Measurements from ENCODE around the gene KDM3B.

KDM3B gene

DNA sequence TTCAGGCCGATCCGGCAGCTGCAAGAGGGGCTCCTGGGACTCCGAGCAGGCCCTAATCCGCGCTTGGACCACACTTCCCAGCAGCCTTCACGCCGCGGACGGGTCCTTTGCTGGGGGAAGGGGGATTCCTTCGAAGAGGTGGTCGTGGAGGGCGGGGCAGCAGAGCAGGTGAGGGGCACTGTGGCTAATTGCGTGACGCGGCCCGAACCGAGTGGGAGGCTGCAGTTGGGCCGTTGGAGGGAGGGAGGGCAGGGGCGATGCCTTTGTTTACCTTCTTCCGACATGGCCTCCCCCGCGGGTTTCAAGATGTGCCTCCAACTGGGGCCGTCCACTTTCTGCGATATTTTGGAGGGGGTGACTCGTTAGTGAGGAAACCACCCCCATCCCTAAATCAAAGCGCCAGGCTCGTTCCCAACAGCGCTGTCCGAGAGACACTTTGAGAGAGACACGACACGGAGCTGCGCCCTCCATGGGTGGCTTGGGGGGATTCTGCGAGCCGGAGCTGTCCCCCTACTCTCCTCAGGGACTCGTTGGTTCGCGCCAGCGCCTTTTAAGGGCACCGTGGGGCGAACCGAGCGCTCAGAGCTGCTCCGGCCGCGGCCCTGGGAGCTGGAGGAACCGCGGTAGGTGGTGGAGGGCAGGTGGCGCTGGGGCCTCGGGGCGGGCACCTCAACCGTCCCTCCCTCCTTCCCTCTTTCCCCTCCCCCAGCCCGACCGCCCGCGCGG lies 14.6 kb upstream of the KDM3B start, which contains the start of gene FAM53C:
FAM53C (plus strand) TSS at position 582 of the 726 bp plus-strand sequence. CDS start 3,070 bp downstream, outside the sequence.
- Histone ChIP-seq H3K27me3 (ENCODE audit: insufficient read depth, low read length) (no peaks in the 10 kb centered on the region), H3K4me3 (ENCODE audit: low read length) (peak within 1 kb of the TSS; percentile 59), H3K9me3 (ENCODE audit: insufficient read depth, low read depth, low read length) (no peaks in the 10 kb centered on the region), H3K4me1 (ENCODE audit: insufficient read depth, low read length) (peaks cover 11% of the 10 kb centered on the region), H3K27ac (ENCODE audit: low read depth, low read length) (peak within 1 kb of the TSS; percentile 97), H3K36me3 (ENCODE audit: insufficient read depth, low read length) (peaks cover 26% of the 10 kb centered on the region), H3K9ac (ENCODE audit: low read depth, low read length) (peak within 1 kb of the TSS; percentile 93)
- WGBS, result under 1% methylated on average over 43 of the region's 56 CpGs

DNA sequence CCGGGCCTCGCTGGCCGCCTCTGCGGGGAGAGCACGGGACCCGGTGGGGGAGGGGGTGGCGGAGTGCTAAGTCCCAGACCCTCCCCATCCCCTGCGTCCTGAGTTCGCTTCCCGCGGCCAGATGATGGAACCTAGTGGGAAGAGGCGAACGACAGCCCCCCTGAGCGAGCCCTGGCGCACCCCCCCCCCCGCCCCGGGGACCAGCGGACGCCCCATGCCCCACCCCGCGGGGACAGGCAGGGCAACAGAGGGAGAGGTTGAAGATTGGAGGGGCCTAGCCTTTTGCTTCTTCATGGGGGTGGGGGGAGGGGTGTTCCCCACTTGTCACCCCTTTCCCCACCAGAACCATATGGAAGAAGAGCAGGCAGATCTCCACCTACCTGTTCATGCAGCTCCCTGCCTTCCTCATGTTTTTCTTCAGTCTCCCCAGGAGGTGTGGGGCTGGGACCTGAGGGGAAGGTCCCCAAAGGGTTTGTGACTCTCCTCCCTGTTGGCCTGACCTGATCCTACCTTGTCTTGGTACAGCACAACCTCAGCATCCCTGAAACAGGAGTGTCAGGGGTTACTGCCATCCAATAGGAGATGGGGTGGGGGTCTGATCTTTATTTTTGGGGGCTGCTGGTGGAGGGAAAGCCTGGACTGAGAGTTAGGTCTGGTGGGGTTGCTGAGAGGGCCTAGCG lies 13.9 kb upstream of the KDM3B start:
- peak overlapping the region; percentile 97 for H3K27ac ChIP-seq (ENCODE audit: low read depth, low read length)
- H3K27me3 ChIP-seq (ENCODE audit: insufficient read depth, low read length), result no peaks in the 10 kb centered on the region
- peak overlapping the region; percentile 59 for H3K4me3 ChIP-seq (ENCODE audit: low read length)
- peak overlapping the region; percentile 93 for H3K9ac ChIP-seq (ENCODE audit: low read depth, low read length)
- no peaks in the 10 kb centered on the region for H3K9me3 ChIP-seq (ENCODE audit: insufficient read depth, low read depth, low read length)
- H3K36me3 ChIP-seq (ENCODE audit: insufficient read depth, low read length), result peaks cover 32% of the 10 kb centered on the region
- 2% methylated on average over 13 of the region's 22 CpGs for WGBS
- peaks cover 11% of the 10 kb centered on the region for H3K4me1 ChIP-seq (ENCODE audit: insufficient read depth, low read length)

- peaks cover 37% of the 10 kb centered on the region for H3K36me3 ChIP-seq (ENCODE audit: insufficient read depth, low read length)
- 4% methylated on average over 6 of the region's 7 CpGs for WGBS
- peak overlapping the region; percentile 93 for H3K9ac ChIP-seq (ENCODE audit: low read depth, low read length)
Measured at GRCh38 chr5:138339091-138339456, 13.4 kb upstream of the KDM3B start.

GRCh38 chr5:138339464-138339863 lies 13.0 kb upstream of the KDM3B start:
- peak overlapping the region; percentile 93 for H3K9ac ChIP-seq (ENCODE audit: low read depth, low read length)
- H3K27me3 ChIP-seq (ENCODE audit: insufficient read depth, low read length), result no peaks in the 10 kb centered on the region
- no peaks in the 10 kb centered on the region for H3K9me3 ChIP-seq (ENCODE audit: insufficient read depth, low read depth, low read length)
- H3K27ac ChIP-seq (ENCODE audit: low read depth, low read length), result peak overlapping the region; percentile 97
- peaks cover 11% of the 10 kb centered on the region for H3K4me1 ChIP-seq (ENCODE audit: insufficient read depth, low read length)
- 75% methylated on average over 2 of the region's 2 CpGs for WGBS
- H3K36me3 ChIP-seq (ENCODE audit: insufficient read depth, low read length), result peaks cover 41% of the 10 kb centered on the region
- H3K4me3 ChIP-seq (ENCODE audit: low read length), result peak overlapping the region; percentile 59

More at GRCh38 chr5:138339091-138339456, 13.4 kb upstream of the KDM3B start:
- H3K27me3 ChIP-seq (ENCODE audit: insufficient read depth, low read length), result no peaks in the 10 kb centered on the region
- H3K4me1 ChIP-seq (ENCODE audit: insufficient read depth, low read length), result peaks cover 11% of the 10 kb centered on the region
- H3K9me3 ChIP-seq (ENCODE audit: insufficient read depth, low read depth, low read length), result no peaks in the 10 kb centered on the region
- H3K27ac ChIP-seq (ENCODE audit: low read depth, low read length), result peak overlapping the region; percentile 97
- H3K4me3 ChIP-seq (ENCODE audit: low read length), result peak overlapping the region; percentile 59

- Histone ChIP-seq H3K4me3 (ENCODE audit: low read length) (peak overlapping the region; percentile 59), H3K9me3 (ENCODE audit: insufficient read depth, low read depth, low read length) (no peaks in the 10 kb centered on the region), H3K4me1 (ENCODE audit: insufficient read depth, low read length) (peaks cover 11% of the 10 kb centered on the region), H3K36me3 (ENCODE audit: insufficient read depth, low read length) (peaks cover 46% of the 10 kb centered on the region), H3K27me3 (ENCODE audit: insufficient read depth, low read length) (no peaks in the 10 kb centered on the region), H3K27ac (ENCODE audit: low read depth, low read length) (no peak overlapping the region), H3K9ac (ENCODE audit: low read depth, low read length) (peak overlapping the region; percentile 93; the same call in 1 of the 2 replicates)
- whole genome bisulfite sequencing, result 91% methylated on average over 3 of the region's 3 CpGs
Measured at GRCh38 chr5:138340008-138340407, 12.5 kb upstream of the KDM3B start.

GRCh38 chr5:138344887-138345622 lies 7.4 kb upstream of the KDM3B start:
- no peaks in the 10 kb centered on the region for H3K9me3 ChIP-seq (ENCODE audit: insufficient read depth, low read depth, low read length)
- no peak overlapping the region for H3K9ac ChIP-seq (ENCODE audit: low read depth, low read length)
- H3K4me3 ChIP-seq (ENCODE audit: low read length), result no peak overlapping the region
- 96% methylated on average over 32 of the region's 32 CpGs for WGBS
- H3K36me3 ChIP-seq (ENCODE audit: insufficient read depth, low read length), result peaks cover 90% of the 10 kb centered on the region
- no peak overlapping the region for H3K27ac ChIP-seq (ENCODE audit: low read depth, low read length)
- no peaks in the 10 kb centered on the region for H3K4me1 ChIP-seq (ENCODE audit: insufficient read depth, low read length)
- H3K27me3 ChIP-seq (ENCODE audit: insufficient read depth, low read length), result no peaks in the 10 kb centered on the region

DNA sequence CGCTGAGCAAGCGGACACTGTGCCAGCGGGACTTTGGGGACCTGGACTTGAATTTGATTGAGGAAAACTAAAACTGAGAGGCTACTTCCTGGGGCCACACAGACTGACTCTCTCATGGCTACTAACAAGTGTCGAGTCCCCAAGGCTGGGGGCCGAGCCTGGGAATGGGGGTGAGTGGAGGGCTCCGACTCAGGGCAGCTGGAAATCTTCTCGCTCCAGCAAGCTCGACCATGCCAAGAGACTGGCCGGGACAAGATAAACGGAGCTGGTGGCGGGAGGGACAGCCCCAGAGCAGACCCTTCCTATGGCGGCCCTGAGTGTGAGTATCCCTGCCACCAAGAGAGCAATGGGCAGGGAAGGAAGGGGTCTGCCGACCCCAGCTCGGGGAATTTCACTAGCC lies 5.6 kb upstream of the KDM3B start:
- Histone ChIP-seq H3K27me3 (ENCODE audit: insufficient read depth, low read length) (no peaks in the 10 kb centered on the region), H3K9ac (ENCODE audit: low read depth, low read length) (no peak overlapping the region), H3K4me1 (ENCODE audit: insufficient read depth, low read length) (no peaks in the 10 kb centered on the region), H3K4me3 (ENCODE audit: low read length) (no peak overlapping the region), H3K36me3 (ENCODE audit: insufficient read depth, low read length) (peaks cover 73% of the 10 kb centered on the region), H3K9me3 (ENCODE audit: insufficient read depth, low read depth, low read length) (peaks cover 1% of the 10 kb centered on the region; the same call in 1 of the 2 replicates), H3K27ac (ENCODE audit: low read depth, low read length) (no peak overlapping the region)
- 96% methylated on average over 14 of the region's 14 CpGs for WGBS

DNA sequence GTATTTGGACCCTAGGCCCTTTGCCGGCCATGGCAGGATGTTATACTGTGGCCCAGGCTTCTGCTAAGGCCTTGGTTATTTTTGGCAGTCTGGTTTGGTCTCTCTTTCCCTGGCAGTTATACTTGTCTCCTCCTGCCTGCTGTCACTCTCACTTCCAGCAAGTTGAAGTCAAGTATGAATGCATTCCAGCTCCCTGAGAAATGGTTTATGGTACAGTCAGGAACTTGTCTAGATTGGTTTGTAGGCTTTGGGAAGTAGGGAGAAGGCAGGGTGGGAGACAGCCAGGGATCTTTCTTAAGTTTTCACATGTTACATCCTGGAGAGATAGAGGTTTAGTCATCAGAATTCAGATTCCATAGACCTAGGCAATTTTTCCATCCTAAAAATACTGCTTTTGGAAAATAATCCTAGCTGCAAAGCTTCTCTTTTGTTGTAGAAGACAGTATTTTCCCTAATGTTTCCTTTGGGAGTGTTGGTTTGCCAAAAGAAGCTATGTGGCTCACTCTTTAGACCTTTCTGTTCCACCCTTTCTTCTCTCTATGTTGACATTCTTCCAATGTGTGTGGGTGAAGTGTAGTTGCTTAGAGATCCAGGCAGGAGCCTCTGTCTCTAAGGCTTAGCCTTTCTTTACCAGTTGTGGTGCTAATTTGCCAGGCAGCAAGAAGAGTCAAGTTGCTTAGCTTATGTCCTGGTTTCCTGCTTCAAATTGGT lies 2.5 kb upstream of the KDM3B start:
- Histone ChIP-seq H3K9me3 (ENCODE audit: insufficient read depth, low read depth, low read length) (peaks cover 5% of the 10 kb centered on the region; the same call in 1 of the 2 replicates), H3K4me1 (ENCODE audit: insufficient read depth, low read length) (peaks cover 12% of the 10 kb centered on the region), H3K27me3 (ENCODE audit: insufficient read depth, low read length) (no peaks in the 10 kb centered on the region), H3K27ac (ENCODE audit: low read depth, low read length) (no peak overlapping the region; the same call in 1 of the 2 replicates), H3K4me3 (ENCODE audit: low read length) (no peak overlapping the region), H3K36me3 (ENCODE audit: insufficient read depth, low read length) (peaks cover 47% of the 10 kb centered on the region), H3K9ac (ENCODE audit: low read depth, low read length) (no peak overlapping the region)
- WGBS, result 88% methylated on average over 1 of the region's 1 CpG

DNA sequence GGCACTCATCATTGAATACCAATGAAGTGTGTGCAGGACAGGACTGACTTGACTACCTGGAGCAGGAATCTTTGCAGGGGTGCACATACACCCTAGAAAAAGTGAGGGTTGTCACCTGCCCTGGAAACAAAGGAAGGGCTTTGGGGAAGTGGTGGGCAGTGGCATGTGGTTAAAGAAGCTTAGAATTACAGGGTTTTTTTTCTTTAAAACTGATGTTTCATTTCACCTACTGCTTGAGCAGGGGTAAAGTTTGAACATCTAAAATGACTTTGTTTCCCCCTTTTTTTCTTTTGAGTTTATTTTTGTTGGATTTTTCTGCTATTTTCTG lies 2.0 kb upstream of the KDM3B start:
- no peak overlapping the region for H3K27ac ChIP-seq (ENCODE audit: low read depth, low read length)
- peaks cover 5% of the 10 kb centered on the region; the same call in 1 of the 2 replicates for H3K9me3 ChIP-seq (ENCODE audit: insufficient read depth, low read depth, low read length)
- H3K4me3 ChIP-seq (ENCODE audit: low read length), result no peak overlapping the region
- H3K36me3 ChIP-seq (ENCODE audit: insufficient read depth, low read length), result peaks cover 41% of the 10 kb centered on the region
- peaks cover 17% of the 10 kb centered on the region for H3K4me1 ChIP-seq (ENCODE audit: insufficient read depth, low read length)
- H3K9ac ChIP-seq (ENCODE audit: low read depth, low read length), result no peak overlapping the region
- H3K27me3 ChIP-seq (ENCODE audit: insufficient read depth, low read length), result no peaks in the 10 kb centered on the region

DNA sequence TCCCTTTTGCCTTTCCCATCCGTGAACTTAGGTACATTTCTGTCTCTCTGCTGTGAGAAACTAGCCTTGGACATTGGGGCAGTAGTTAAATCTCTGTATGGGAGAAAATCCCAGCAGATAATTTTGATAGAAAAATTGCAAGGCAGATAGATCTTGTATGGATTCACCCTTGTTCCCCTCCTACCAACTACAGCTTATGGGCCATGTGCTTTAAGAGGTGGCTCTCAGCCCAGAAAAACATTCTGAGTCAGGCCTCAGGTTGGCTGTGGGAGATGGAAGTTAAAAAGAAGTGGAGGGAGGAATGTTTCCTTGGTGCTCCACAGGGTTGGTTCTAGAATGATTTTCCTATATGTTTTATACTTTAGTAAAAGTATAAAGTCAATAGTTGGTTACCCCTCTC lies 1.4 kb upstream of the KDM3B start:
- Histone ChIP-seq H3K4me1 (ENCODE audit: insufficient read depth, low read length) (peaks cover 18% of the 10 kb centered on the region), H3K27ac (ENCODE audit: low read depth, low read length) (no peak overlapping the region), H3K9me3 (ENCODE audit: insufficient read depth, low read depth, low read length) (peaks cover 5% of the 10 kb centered on the region; the same call in 1 of the 2 replicates), H3K27me3 (ENCODE audit: insufficient read depth, low read length) (no peaks in the 10 kb centered on the region), H3K9ac (ENCODE audit: low read depth, low read length) (no peak overlapping the region), H3K4me3 (ENCODE audit: low read length) (no peak overlapping the region), H3K36me3 (ENCODE audit: insufficient read depth, low read length) (peaks cover 36% of the 10 kb centered on the region)
- WGBS, result 96% methylated on average over 1 of the region's 1 CpG

Data from HUES64 (cell line).